Activated CD4-positive, alpha-beta memory T cell treated with anti-CD3 and anti-CD28 coated beads for 36 hours (primary cell): ENCODE data around the gene NEK7. TPM values are rescaled to one million over a fixed set of nuclear protein-coding genes. Genes with fewer than 3 reads are reported as not detected.
"Not testable (repeated sequence)": the region's sequence is repeated elsewhere in the genome, so short reads cannot be mapped to it uniquely, and the experiment has no call there.

Experiments used
- CTCF ChIA-PET: fragments of 350-600 bp; sonication (Branson Sonifier 250); formaldehyde crosslinking; loops from one replicate; lab custom pipeline; 2021; ENCODE audit warnings: antibody characterized with exemption, inconsistent platforms; lab: Charles Lee
- POLR2A ChIA-PET: fragments of 350-600 bp; sonication (Branson Sonifier 250); formaldehyde crosslinking; loops from one replicate; lab custom pipeline; 2021; ENCODE audit warnings: antibody characterized with exemption; lab: Charles Lee
- DNase-seq: peaks from one replicate; pipeline ENCODE4 v3.0.0-alpha.2; 2020
- H3K27ac Mint-ChIP-seq: one replicate; pipeline ENCODE4 v1.8.0; 2021; ENCODE audit warnings: mixed read lengths
- H3K27me3 Mint-ChIP-seq: one replicate; pipeline ENCODE4 v1.8.0; 2021; ENCODE audit warnings: mixed read lengths
- H3K36me3 Mint-ChIP-seq: one replicate; pipeline ENCODE4 v1.8.0; 2021; ENCODE audit warnings: mixed read lengths
- H3K4me1 Mint-ChIP-seq: one replicate; pipeline ENCODE4 v1.8.0; 2021; ENCODE audit warnings: low read depth, mixed read lengths
- H3K4me3 Mint-ChIP-seq: one replicate; pipeline ENCODE4 v1.8.0; 2021; ENCODE audit warnings: mild to moderate bottlenecking, mixed read lengths
- H3K9me3 Mint-ChIP-seq: one replicate; pipeline ENCODE4 v1.8.0; 2021; ENCODE audit warnings: mixed read lengths
- intact Hi-C: fragments of 100-400 bp; cut with micrococcal nuclease; formaldehyde crosslinking; loops from one replicate; pipeline ENCODE4 v1.15.1; 2023
- total RNA-seq, 2 experiments: library from RNA; stranded (reverse); gene quantifications; one replicate each; pipeline ENCODE4 v1.2.3, GENCODE V29; 2021

NEK7 gene
- total RNA-seq, 2 experiments from 2014 or later: 61.6 to 62.0 TPM

DNA sequence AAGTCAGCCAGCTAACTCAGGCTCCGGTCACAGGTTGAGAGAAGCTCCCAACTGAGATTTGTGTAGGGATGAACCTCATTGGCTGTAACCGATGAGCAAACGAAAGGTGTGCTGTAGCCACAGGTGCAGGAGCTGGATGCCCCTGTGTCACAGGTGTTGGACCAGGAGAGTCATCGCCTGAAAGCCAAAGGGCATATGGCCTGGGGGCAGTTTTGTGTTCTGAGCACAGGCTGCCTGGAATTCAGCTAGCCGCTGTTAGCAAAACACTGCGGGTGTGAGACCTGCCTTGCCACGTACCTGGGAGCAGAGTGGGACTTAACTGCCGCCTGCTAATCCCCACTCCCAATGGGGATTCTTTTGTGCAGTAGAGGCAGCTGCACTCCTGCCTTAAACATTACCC is 55.3 kb downstream of the NEK7 start:
- Mint-ChIP-seq H3K27me3 (no peaks in the 10 kb centered on the region), H3K9me3 (peaks cover 34% of the 10 kb centered on the region), H3K36me3 (peaks cover 25% of the 10 kb centered on the region), H3K27ac (no peak overlapping the region), H3K4me1 (peaks cover 23% of the 10 kb centered on the region), H3K4me3 (no peak overlapping the region)
- CTCF ChIA-PET: interaction anchor here (1.0 kb wide), 1 partner anchor 42 kb away, joined by 3 read pairs; no protein-coding TSS in a partner anchor
- no peak for DNase-seq
- intact Hi-C loops: no loop called here
- POLR2A ChIA-PET: interaction anchor here (1.1 kb wide), 1 partner anchor 54 kb away, joined by 3 read pairs; no protein-coding TSS in a partner anchor

DNA sequence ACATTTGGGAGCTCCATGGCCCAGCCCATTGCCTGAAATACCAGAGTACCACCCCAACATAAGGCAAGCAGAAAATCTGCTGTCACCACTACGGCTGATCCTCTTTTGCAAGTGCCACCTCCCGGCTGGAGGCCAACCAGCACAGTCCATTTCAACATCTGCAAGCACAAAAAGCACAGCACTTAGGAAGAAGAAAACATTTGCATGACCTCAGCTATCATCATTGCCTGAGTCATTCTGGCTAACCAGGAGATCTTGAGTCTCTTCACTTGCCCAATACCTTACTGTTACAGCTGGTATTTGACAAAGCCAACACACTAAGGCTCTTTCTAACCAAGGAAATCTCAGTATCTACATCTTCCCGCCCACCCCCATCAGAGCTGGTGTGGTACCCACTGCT is 55.9 kb downstream of the NEK7 start:
- peaks cover 21% of the 10 kb centered on the region for H3K4me1 Mint-ChIP-seq
- no peaks in the 10 kb centered on the region for H3K27me3 Mint-ChIP-seq
- intact Hi-C loops: no loop called here
- ChIA-PET POLR2A (interaction anchor here (1.1 kb wide), 1 partner anchor 54 kb away, joined by 3 read pairs; no protein-coding TSS in a partner anchor), CTCF (interaction anchor here (1.0 kb wide), 1 partner anchor 42 kb away, joined by 3 read pairs; no protein-coding TSS in a partner anchor)
- no peak for DNase-seq
- peaks cover 25% of the 10 kb centered on the region for H3K36me3 Mint-ChIP-seq
- no peak overlapping the region for H3K27ac Mint-ChIP-seq
- H3K4me3 Mint-ChIP-seq: no peak overlapping the region
- H3K9me3 Mint-ChIP-seq: peaks cover 36% of the 10 kb centered on the region

DNA sequence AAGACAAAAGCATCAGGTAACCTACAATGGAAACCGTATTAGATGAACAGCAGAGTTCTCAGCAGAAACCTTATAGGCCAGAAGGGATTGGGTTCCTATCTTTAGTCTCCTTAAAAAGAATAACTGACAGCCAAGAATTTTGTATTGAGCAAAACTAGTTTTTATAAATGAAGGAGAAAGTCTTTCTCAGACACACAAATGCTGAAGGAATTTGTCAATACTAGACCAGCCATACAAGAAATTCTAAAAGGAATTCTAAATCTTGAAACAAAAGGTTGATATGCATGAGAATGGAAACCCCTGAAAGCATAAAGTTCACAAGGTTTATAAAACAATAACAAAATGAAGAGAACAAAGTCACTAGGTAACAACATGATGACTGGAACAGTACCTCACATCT is 58.1 kb downstream of the NEK7 start:
- peaks cover 17% of the 10 kb centered on the region for H3K4me1 Mint-ChIP-seq
- peaks cover 25% of the 10 kb centered on the region for H3K36me3 Mint-ChIP-seq

DNA sequence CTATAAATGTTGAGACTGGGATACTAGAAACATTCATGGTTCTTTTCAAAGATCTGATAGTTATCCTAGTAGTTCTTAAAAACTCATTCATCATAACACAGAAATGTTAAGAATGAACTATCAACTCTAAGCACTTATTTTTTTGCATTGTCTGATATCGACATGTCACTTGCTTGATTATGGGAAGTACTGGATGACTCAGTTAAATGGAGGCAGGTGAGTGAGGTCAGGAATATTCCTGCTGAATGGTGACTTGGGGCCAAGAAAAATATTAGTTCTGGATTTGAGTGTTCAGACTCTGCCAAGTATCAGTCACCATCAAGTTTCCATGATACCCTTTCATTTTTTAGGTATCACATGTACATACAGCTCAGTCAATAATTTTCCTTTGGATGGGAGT is 63.6 kb downstream of the NEK7 start:
- intact Hi-C loops: no loop called here
- H3K9me3 Mint-ChIP-seq: peaks cover 25% of the 10 kb centered on the region
- CTCF ChIA-PET: interaction anchor here (1.2 kb wide), 1 partner anchor 21 kb away, joined by 3 read pairs; no protein-coding TSS in a partner anchor
- DNase-seq: no peak
- no peaks in the 10 kb centered on the region for H3K27me3 Mint-ChIP-seq
- peaks cover 22% of the 10 kb centered on the region for H3K4me1 Mint-ChIP-seq
- POLR2A ChIA-PET: no interaction called here
- H3K36me3 Mint-ChIP-seq: peaks cover 16% of the 10 kb centered on the region
- H3K4me3 Mint-ChIP-seq: no peak overlapping the region
- H3K27ac Mint-ChIP-seq: no peak overlapping the region

More for the DNA sequence above, 58.1 kb downstream of the NEK7 start:
- ChIA-PET CTCF (no interaction called here), POLR2A (no interaction called here)
- Mint-ChIP-seq H3K9me3 (peaks cover 36% of the 10 kb centered on the region), H3K4me3 (no peak overlapping the region), H3K27ac (no peak overlapping the region), H3K27me3 (no peaks in the 10 kb centered on the region)
- intact Hi-C loops: no loop called here
- no peak for DNase-seq

DNA sequence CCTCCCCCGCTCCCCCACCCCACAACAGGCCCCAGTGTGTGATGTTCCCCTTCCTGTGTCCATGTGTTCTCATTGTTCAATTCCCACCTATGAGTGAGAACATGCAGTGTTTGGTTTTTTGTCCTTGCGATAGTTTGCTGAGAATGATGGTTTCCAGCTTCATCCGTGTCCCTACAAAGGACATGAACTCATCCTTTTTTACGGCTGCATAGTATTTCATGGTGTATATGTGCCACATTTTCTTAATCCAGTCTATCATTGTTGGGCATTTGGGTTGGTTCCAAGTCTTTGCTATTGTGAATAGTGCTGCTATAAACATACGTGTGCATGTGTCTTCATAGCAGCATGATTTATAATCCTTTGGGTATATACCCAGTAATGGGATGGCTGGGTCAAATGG is 70.2 kb downstream of the NEK7 start:
- intact Hi-C loops, POLR2A ChIA-PET, H3K27ac Mint-ChIP-seq, DNase-seq, CTCF ChIA-PET, H3K27me3 Mint-ChIP-seq, H3K4me3 Mint-ChIP-seq: not testable (repeated sequence)
- Mint-ChIP-seq H3K4me1 (peaks cover 16% of the 10 kb centered on the region), H3K9me3 (peaks cover 19% of the 10 kb centered on the region), H3K36me3 (peaks cover 15% of the 10 kb centered on the region)

DNA sequence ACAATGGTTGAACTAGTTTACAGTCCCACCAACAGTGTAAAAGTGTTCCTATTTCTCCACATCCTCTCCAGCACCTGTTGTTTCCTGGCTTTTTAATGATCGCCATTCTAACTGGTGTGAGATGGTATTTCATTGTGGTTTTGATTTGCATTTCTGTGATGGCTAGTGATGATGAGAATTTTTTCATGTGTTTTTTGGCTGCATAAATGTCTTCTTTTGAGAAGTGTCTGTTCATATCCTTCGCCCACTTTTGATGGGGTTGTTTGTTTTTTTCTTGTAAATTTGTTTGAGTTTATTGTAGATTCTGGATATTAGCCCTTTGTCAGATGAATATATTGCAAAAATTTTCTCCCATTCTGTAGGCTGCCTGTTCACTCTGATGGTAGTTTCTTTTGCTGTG is 70.7 kb downstream of the NEK7 start:
- CTCF ChIA-PET, POLR2A ChIA-PET, H3K27ac Mint-ChIP-seq, H3K4me3 Mint-ChIP-seq, intact Hi-C loops, H3K27me3 Mint-ChIP-seq, DNase-seq: not testable (repeated sequence)
- peaks cover 14% of the 10 kb centered on the region for H3K36me3 Mint-ChIP-seq
- peaks cover 19% of the 10 kb centered on the region for H3K4me1 Mint-ChIP-seq
- H3K9me3 Mint-ChIP-seq: peaks cover 17% of the 10 kb centered on the region

DNA sequence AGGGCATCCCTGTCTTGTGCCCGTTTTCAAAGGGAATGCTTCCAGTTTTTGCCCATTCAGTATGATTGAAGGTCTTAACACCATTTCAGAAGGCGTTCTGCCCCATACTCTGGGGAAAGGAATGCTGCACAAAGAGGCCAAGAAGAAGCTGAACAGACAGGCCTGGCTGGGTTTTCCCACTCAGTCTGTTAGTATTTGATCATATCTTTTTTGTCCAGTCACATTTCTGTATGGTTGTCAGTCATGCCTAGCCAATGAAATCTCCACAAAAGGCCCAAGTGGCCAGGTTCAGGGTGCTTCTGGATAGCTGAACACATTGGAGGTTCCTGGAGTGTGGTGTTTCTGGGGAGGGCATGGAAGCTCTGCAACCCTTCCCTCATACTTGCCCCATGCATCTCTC is 72.1 kb downstream of the NEK7 start:
- ChIA-PET POLR2A (no interaction called here), CTCF (no interaction called here)
- no peak overlapping the region for H3K4me3 Mint-ChIP-seq

DNA sequence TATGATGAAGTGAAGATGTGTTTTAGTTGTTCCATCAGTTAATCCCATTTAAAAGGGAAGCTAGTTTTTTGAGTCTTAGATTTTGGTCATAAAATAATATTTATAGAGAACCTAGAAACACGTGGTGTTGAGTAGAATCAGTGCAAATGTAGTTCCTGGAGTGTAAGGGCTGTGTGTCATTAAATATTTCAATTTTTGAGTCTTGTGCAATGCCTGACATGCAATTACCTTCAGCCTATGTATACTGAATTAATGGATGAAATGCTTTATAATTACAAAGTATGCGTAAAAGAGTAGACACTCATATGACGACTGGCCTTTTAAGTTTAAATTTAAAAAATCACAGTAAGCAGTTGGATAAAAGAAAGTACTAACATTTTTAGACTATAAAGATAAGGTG is 75.0 kb downstream of the NEK7 start:
- Mint-ChIP-seq H3K27me3 (no peaks in the 10 kb centered on the region), H3K9me3 (peaks cover 10% of the 10 kb centered on the region), H3K27ac (no peak overlapping the region), H3K36me3 (peaks cover 3% of the 10 kb centered on the region), H3K4me1 (peaks cover 29% of the 10 kb centered on the region), H3K4me3 (no peak overlapping the region)
- ChIA-PET POLR2A (no interaction called here), CTCF (no interaction called here)
- no peak for DNase-seq
- intact Hi-C loops: no loop called here

More for the DNA sequence above, 72.1 kb downstream of the NEK7 start:
- peaks cover 10% of the 10 kb centered on the region for H3K9me3 Mint-ChIP-seq
- H3K27ac Mint-ChIP-seq: no peak overlapping the region
- intact Hi-C loops: no loop called here
- H3K27me3 Mint-ChIP-seq: no peaks in the 10 kb centered on the region
- peaks cover 12% of the 10 kb centered on the region for H3K36me3 Mint-ChIP-seq
- DNase-seq: no peak
- H3K4me1 Mint-ChIP-seq: peaks cover 18% of the 10 kb centered on the region

DNA sequence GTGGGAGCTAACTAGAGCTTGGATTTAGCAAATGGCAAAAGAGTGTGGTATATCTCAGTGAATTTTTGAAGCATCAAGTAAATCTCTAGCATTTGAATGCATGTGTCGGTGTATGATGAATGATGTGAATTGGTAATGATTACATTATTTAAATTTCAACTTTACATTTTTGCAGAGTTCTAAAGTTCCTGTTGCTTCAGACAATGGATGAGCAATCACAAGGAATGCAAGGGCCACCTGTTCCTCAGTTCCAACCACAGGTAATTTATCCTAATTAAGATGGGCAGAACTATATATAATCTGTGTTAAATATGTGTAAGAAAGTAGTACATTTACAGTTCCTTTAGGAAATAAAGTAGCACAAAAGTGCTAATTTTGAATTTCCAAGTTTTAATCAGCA is 75.6 kb downstream of the NEK7 start:
- intact Hi-C loops: no loop called here
- Mint-ChIP-seq H3K27me3 (no peaks in the 10 kb centered on the region), H3K36me3 (peaks cover 3% of the 10 kb centered on the region), H3K4me3 (no peak overlapping the region), H3K4me1 (peaks cover 29% of the 10 kb centered on the region), H3K27ac (no peak overlapping the region), H3K9me3 (peaks cover 6% of the 10 kb centered on the region)
- no peak for DNase-seq
- CTCF ChIA-PET: no interaction called here
- POLR2A ChIA-PET: no interaction called here

DNA sequence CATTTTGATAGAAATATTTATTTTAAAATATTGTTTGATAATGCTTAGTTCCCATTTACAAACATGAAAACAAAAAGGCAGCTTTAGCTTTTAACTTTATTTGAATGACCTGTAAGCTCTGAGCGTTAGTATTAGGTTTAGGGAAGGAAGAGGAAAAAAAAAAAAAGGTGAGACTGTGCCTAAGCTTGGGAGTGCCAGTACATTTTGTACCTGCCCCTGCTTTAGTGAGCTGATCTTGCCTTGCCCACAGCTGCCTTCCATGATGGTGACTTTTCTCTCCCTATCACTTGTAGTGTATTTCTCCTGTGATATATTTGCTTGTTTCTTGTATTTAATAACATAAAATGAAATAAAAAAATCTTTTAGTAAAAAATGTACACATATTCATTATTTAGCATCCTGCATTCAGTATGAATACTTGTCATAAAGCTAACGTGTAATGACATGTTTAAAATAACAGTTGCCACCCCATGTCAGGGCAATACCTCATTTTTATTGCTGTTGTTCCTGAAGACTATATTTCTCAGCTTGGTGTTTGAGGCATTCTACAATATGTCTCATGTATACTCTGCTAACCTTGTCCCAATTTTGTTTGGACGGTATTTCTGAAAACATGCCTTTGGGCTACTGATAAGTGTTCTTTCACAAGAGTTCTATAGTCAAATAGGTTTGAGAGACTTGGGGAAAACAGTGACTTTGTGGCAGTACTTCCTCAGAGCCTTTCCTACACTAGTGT is 76.3 kb downstream of the NEK7 start:
- Mint-ChIP-seq H3K4me1 (peaks cover 29% of the 10 kb centered on the region), H3K36me3 (peaks cover 3% of the 10 kb centered on the region), H3K27ac (no peak overlapping the region), H3K4me3 (no peak overlapping the region), H3K9me3 (peaks cover 3% of the 10 kb centered on the region), H3K27me3 (no peaks in the 10 kb centered on the region)
- no peak for DNase-seq
- ChIA-PET CTCF (no interaction called here), POLR2A (no interaction called here)
- intact Hi-C loops: no loop called here

DNA sequence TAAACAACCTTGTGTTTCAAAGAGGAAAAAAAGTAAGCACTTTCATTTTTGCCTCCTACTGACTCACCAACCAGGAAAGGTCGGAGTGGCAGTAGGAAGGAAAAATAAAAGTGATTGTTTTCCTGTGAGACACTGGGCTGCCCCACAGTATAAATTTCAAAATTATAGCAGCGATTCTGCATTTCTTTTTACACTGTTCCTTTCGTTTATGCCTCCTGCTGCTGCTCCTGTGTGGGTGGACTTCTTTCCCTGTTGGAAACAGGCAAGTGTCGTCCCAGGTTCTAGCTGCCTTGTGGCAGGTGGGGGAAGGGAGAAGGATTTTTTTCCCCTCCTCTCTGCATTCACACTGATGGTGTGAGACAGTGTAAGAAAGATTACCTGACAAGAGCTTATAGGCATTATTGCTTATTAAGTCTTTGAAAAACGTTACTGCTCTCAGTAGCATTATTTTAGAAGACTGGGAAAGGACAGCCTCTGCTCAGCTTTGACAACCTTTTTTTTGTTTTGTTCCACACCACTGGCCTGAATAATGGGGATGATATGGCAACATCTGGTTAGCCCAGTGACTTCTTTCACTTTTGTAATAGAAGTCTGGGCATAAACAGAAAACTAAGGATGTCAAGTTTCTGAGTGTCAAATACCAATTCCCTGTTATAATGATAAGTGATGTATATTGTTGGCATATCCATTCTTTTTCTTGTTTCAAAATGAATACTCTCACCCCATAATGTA is 77.9 kb downstream of the NEK7 start:
- no peak for DNase-seq
- Mint-ChIP-seq H3K4me1 (peaks cover 25% of the 10 kb centered on the region), H3K36me3 (peaks cover 3% of the 10 kb centered on the region), H3K27me3 (no peaks in the 10 kb centered on the region), H3K4me3 (peak overlapping the region; percentile 18), H3K9me3 (peaks cover 3% of the 10 kb centered on the region), H3K27ac (no peak overlapping the region)
- ChIA-PET CTCF (interaction anchor here (0.6 kb wide), 1 partner anchor 26 kb away, joined by 3 read pairs; no protein-coding TSS in a partner anchor), POLR2A (no interaction called here)
- intact Hi-C loops: loop anchor here (2.0 kb wide), 1 partner anchor 24 kb away; no protein-coding TSS in a partner anchor

DNA sequence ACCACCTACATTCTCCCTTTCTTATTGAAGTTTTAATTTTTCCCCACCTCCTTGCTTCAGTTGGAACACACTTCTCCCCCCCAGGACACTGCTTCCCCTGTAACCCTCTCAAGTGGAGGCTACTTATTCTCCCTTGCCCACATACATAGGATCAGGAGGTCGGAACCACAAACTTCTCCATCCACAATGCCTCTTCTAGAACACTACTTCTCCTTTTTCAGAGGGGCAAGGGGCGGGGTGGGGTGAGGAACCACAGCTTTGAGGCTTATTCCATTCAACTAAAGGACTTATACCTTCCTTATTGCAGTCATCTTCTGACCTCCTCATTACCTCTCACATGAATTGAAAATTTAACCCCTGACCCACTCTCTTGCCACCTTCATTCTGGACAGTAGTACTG is 81.3 kb downstream of the NEK7 start:
- H3K27me3 Mint-ChIP-seq: no peaks in the 10 kb centered on the region
- ChIA-PET POLR2A (no interaction called here), CTCF (no interaction called here)
- no peak overlapping the region for H3K4me3 Mint-ChIP-seq
- no peak for DNase-seq
- peaks cover 3% of the 10 kb centered on the region for H3K36me3 Mint-ChIP-seq
- peaks cover 33% of the 10 kb centered on the region for H3K4me1 Mint-ChIP-seq
- H3K27ac Mint-ChIP-seq: no peak overlapping the region
- H3K9me3 Mint-ChIP-seq: peaks cover 3% of the 10 kb centered on the region
- intact Hi-C loops: no loop called here
